GM21737 (cell line): ENCODE data around the gene THSD4.

ENCODE experiments used
- ATAC-seq: cut with Tn5 transposase; IDR thresholded peaks from one replicate; pipeline ENCODE4 v1.9.1; 2021; ENCODE audit warnings: mild to moderate bottlenecking, moderate library complexity; ENCODE audit not compliant: unreplicated experiment

The THSD4 gene

GRCh38 chr15:71752128-71752527 lies 636.9 kb downstream of the THSD4 start:
- no peak for ATAC-seq

- ATAC-seq, result no peak
Observed at GRCh38 chr15:71752604-71753289, 637.5 kb downstream of the THSD4 start.

GRCh38 chr15:71753346-71753745 lies 638.1 kb downstream of the THSD4 start:
- no peak for ATAC-seq

GRCh38 chr15:71754660-71755059 lies 639.4 kb downstream of the THSD4 start:
- ATAC-seq, result no peak

DNA sequence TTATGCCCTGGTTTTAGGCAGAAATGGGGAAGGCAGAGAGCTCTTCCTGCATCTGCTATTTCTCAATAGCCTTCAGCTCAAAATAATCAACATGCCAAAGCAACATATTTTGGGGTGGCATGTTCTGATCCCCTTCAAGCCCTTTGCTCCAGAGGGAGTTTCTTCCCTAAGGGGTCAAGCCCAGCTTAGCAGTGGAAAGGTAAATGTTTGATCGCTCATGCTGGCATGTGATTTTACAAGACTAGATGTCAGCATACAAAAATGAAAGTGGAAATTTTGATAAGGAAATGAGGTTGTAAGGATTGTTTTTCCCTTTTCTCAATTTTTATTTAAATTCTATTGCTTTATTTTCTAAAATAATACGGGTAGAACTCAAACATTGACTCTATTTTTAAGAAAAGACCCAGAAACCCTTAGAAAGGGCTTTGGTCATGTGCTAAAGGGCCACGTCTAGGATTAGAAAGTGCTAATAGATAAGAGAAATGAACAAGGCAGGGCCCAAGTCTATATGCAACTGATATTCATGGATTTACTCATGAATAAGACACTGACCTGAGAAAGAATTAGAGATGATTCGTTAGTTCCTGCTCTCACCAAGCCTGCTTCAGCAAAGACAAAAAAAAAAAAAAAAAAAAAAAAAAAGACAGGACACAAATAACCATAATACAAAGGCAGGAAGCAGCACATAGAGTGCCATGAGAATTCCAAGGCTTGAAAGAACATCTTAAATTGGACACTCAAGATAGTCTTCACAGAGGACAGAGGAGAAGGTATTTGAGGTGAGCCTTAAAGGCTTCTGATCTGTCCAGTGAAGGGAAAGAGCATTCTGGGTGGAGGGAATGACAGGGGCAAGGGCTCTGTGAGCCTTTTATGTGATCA lies 640.1 kb downstream of the THSD4 start:
- no peak for ATAC-seq

DNA sequence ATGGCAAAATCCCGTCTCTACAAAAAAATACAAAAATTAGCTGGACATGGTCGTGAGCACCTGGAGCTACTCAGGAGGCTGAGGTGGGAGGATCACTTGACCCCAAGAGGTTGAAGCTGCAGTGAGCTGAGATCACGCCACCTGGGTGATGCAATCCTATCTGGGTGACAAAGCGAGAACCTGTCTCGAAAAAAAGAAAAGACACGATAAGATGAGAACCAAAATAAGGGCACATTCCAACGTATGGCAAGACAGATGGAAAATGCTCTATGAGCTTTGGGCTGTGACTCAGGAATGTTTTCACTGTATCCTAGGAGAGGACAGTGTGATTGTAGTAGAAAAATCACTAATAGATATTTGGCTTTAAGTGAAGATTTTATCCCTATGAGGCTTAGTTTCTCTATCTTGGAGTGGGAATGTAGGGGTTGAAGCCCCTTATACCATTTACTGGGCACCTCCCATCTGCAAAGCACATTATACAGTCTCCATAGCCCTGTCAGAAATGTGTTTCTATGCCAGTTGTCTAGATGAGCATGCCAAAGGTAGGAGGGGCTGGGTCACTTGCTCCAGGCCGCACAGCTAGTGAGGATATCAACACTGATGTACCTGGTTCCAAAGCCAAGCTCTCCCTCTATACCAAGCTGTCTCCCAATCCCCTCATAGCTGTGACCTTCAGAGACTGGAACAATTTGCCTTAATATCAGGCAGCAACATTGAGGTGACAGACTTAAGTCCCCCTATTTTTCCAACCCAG lies 641.5 kb downstream of the THSD4 start:
- ATAC-seq, result no peak

GRCh38 chr15:71757741-71758530 lies 642.7 kb downstream of the THSD4 start:
- ATAC-seq, result no peak

DNA sequence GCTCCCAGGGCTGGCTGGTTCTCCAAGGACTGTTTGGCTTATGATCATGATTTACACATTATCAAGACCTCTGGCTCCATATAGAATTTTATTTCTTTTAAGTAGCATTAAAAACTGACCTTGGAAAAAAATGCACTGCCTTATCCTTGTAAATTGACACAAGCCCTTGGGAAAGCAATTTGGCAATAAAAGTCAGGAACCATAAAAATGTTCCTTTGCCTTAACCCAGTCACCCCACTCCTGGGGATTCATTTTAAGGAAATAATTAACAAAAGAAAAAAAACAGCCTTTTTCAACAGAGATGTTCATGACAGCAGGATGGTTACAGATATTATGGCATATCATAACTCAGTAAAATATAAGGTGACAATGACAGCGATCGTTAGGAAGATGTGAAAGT lies 643.4 kb downstream of the THSD4 start:
- ATAC-seq, result no peak

DNA sequence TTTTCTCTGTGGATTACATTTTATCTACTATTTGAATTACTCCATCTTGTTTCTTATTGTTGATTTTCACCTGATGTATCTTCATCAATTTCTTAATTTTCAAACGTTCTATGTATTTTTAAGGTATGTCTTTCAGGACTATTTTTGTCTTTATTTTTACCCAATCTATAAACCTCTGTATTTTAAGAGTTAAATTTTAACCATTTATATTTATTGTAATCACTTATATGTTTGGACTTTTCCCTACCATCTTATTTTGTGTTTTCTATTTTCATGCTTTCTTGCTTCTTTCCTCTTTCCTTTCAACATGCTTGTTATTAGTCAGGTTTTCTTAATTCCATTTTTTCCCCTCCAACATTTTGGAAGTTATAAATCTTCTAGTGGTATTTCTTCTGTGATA lies 645.6 kb downstream of the THSD4 start:
- no peak for ATAC-seq

DNA sequence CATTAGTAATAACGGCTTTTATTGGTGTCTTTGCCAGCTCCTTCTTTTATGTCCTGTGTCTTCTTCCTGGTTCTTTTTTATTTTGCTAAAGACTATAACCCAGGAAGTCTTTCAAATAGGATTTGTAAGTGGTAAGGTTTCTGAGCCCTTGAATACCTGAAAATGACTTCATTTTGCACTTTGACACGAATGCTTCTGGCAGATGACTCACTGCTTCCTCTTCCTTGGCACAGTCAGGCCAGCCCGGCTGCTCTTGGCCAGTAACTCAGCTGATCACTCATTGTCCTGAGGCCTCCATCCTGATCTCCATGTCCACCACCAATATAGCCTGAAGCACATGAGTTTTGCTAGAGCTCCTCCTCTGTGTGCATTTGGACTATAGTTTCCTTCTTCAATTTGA lies 646.4 kb downstream of the THSD4 start:
- no peak for ATAC-seq

DNA sequence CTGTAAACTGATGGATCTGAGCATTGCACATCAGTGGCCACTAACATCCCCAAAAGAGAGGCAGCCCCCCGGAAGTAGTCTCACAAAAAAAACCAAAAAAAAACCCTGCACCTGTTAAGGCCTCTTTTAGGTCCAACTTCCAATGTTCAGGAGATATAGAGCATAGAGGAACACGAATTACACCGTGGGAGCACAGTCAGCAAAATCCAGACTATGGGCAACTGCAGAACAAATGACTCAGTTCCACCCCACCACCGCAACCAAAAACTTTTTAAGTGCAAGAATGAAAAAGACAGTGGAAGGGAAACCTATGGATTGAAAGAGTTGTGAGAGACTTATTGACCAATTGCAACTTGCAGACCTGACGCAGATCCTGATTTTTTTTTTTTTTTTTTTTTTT lies 652.9 kb downstream of the THSD4 start:
- no peak for ATAC-seq

- ATAC-seq, result no peak
Observed at GRCh38 chr15:71773206-71773859, 658.1 kb downstream of the THSD4 start.

- ATAC-seq, result no peak
Observed at GRCh38 chr15:71775856-71776255, 660.6 kb downstream of the THSD4 start.

GRCh38 chr15:71776304-71776703 lies 661.0 kb downstream of the THSD4 start:
- ATAC-seq, result no peak

GRCh38 chr15:71777216-71777943 lies 662.1 kb downstream of the THSD4 start:
- ATAC-seq, result no peak

- no peak for ATAC-seq
Observed at GRCh38 chr15:71779073-71779797, 664.0 kb downstream of the THSD4 start.

GRCh38 chr15:71780115-71780976 lies 665.1 kb downstream of the THSD4 start:
- no peak for ATAC-seq
